Mesendoderm (in vitro differentiated cells): ENCODE data around the gene KDM5A.

ENCODE experiments used
- DNase-seq: peaks from one replicate; pipeline ENCODE4 v3.0.0; 2013
- H2AK5ac ChIP-seq: 2 replicates; pipeline ENCODE4 v1.6.1; 2013; ENCODE audit warnings: low read length, inconsistent platforms
- H2BK120ac ChIP-seq: 2 replicates; pipeline ENCODE4 v1.6.1; 2013; ENCODE audit warnings: low read depth, mild to moderate bottlenecking, low read length, moderate library complexity, mixed read lengths
- H2BK15ac ChIP-seq: replicated peaks from 2 replicates; pipeline ENCODE4 v1.6.1; 2013; ENCODE audit warnings: low read depth, mild to moderate bottlenecking, moderate library complexity
- H2BK5ac ChIP-seq: 2 replicates; pipeline ENCODE4 v1.6.1; 2013; ENCODE audit warnings: low read length, inconsistent platforms
- H3K18ac ChIP-seq: 2 replicates; pipeline ENCODE4 v1.6.1; 2013; ENCODE audit warnings: mild to moderate bottlenecking, low read length, mixed read lengths
- H3K23ac ChIP-seq: one replicate; pipeline ENCODE4 v1.6.1; 2013; ENCODE audit warnings: low read length
- H3K27ac ChIP-seq: 2 replicates; pipeline ENCODE4 v1.5.1; 2013; ENCODE audit warnings: low read depth, mild to moderate bottlenecking, inconsistent platforms, low read length, moderate library complexity
- H3K27me3 ChIP-seq: 2 replicates; pipeline ENCODE4 v1.6.1; 2013; ENCODE audit warnings: low read length, control low read depth, mild to moderate bottlenecking, inconsistent platforms; ENCODE audit not compliant: insufficient read depth, poor library complexity
- H3K36me3 ChIP-seq: 2 replicates; pipeline ENCODE4 v1.6.1; 2013; ENCODE audit warnings: low read length, inconsistent platforms; ENCODE audit not compliant: control insufficient read depth, insufficient read depth
- H3K4ac ChIP-seq: one replicate; pipeline ENCODE4 v1.6.1; 2013; ENCODE audit warnings: low read depth, mild to moderate bottlenecking, low read length, moderate library complexity
- H3K4me1 ChIP-seq: 2 replicates; pipeline ENCODE4 v1.6.1; 2013; ENCODE audit warnings: low read depth, low read length, inconsistent platforms; ENCODE audit not compliant: control insufficient read depth
- H3K4me2 ChIP-seq: 2 replicates; pipeline ENCODE4 v1.6.1; 2013; ENCODE audit warnings: low read length
- H3K4me3 ChIP-seq: 2 replicates; pipeline ENCODE4 v1.5.1; 2013; ENCODE audit warnings: mild to moderate bottlenecking, low read length
- H3K56ac ChIP-seq: one replicate; pipeline ENCODE4 v1.6.1; 2013; ENCODE audit warnings: low read length
- H3K79me1 ChIP-seq: 2 replicates; pipeline ENCODE4 v1.6.1; 2013; ENCODE audit warnings: low read length, inconsistent platforms
- H3K79me2 ChIP-seq: 2 replicates; pipeline ENCODE4 v1.6.1; 2013; ENCODE audit warnings: mild to moderate bottlenecking, low read length; ENCODE audit not compliant: control insufficient read depth, insufficient read depth
- H3K9ac ChIP-seq: 2 replicates; pipeline ENCODE4 v1.6.1; 2013; ENCODE audit warnings: low read length, inconsistent platforms
- H4K5ac ChIP-seq: one replicate; pipeline ENCODE4 v1.6.1; 2013; ENCODE audit warnings: low read length
- H4K8ac ChIP-seq: one replicate; pipeline ENCODE4 v1.6.1; 2013; ENCODE audit warnings: low read depth, mild to moderate bottlenecking, control low read depth, low read length, moderate library complexity
- WGBS: extraction: QIAGEN DNeasy Blood & Tissue Kit; methylation state at CpG from one replicate; pipeline ENCODE4 v1.1.7; 2013; ENCODE audit warnings: low lambda C conversion rate, missing lambda C conversion rate; ENCODE audit not compliant: insufficient coverage; ENCODE audit errors: extremely low coverage; 5-methylcytosine and 5-hydroxymethylcytosine counted together

KDM5A gene

GRCh38 chr12:263574-263973 lies 125.5 kb downstream of the KDM5A start:
- Histone ChIP-seq H3K4me3 (no peak overlapping the region), H3K9ac (no peak overlapping the region), H3K79me2 (no peaks in the 10 kb centered on the region), H2BK120ac (no peak overlapping the region), H3K23ac (no peak overlapping the region), H2AK5ac (no peak overlapping the region), H3K27ac (no peak overlapping the region), H3K79me1 (no peaks in the 10 kb centered on the region), H2BK15ac (no peak overlapping the region), H3K56ac (no peak overlapping the region), H4K5ac (no peak overlapping the region), H3K4ac (no peak overlapping the region), H3K27me3 (no peaks in the 10 kb centered on the region), H3K4me1 (peaks cover 2% of the 10 kb centered on the region), H3K4me2 (no peak overlapping the region), H3K18ac (no peak overlapping the region), H4K8ac (no peak overlapping the region), H3K36me3 (no peaks in the 10 kb centered on the region), H2BK5ac (no peak overlapping the region)
- WGBS, result no CpG with 5 or more reads among the region's 9 CpGs
- no peak for DNase-seq

GRCh38 chr12:262817-263216 lies 126.3 kb downstream of the KDM5A start, which contains the start of gene SLC6A13:
Gene SLC6A13, minus strand, starts transcription at chr12:262836. Its CDS starts 2,784 bp downstream, at chr12:260052.
- Histone ChIP-seq H4K5ac (no peak within 1 kb of the TSS), H3K79me1 (no peaks in the 10 kb centered on the region), H2AK5ac (no peak within 1 kb of the TSS), H3K4me3 (no peak within 1 kb of the TSS), H3K27me3 (no peaks in the 10 kb centered on the region), H2BK120ac (no peak within 1 kb of the TSS), H4K8ac (no peak within 1 kb of the TSS), H2BK15ac (no peak within 1 kb of the TSS), H3K4me2 (no peak within 1 kb of the TSS), H3K79me2 (no peaks in the 10 kb centered on the region), H3K9ac (no peak within 1 kb of the TSS), H3K36me3 (no peaks in the 10 kb centered on the region), H2BK5ac (no peak within 1 kb of the TSS), H3K27ac (no peak within 1 kb of the TSS), H3K56ac (no peak within 1 kb of the TSS), H3K23ac (no peak within 1 kb of the TSS), H3K4ac (no peak within 1 kb of the TSS), H3K4me1 (peaks cover 2% of the 10 kb centered on the region), H3K18ac (no peak within 1 kb of the TSS)
- peak; percentile 8 for DNase-seq
- WGBS, result no CpG with 5 or more reads among the region's 7 CpGs

GRCh38 chr12:262113-262512 lies 127.0 kb downstream of the KDM5A start:
- Histone ChIP-seq H3K56ac (no peak overlapping the region), H3K27me3 (no peaks in the 10 kb centered on the region), H3K4ac (no peak overlapping the region), H4K8ac (no peak overlapping the region), H3K18ac (no peak overlapping the region), H3K36me3 (no peaks in the 10 kb centered on the region), H3K27ac (no peak overlapping the region), H3K4me1 (peaks cover 2% of the 10 kb centered on the region), H3K4me3 (no peak overlapping the region), H3K4me2 (no peak overlapping the region), H2BK15ac (no peak overlapping the region), H3K9ac (no peak overlapping the region), H3K79me2 (no peaks in the 10 kb centered on the region), H2AK5ac (no peak overlapping the region), H3K23ac (no peak overlapping the region), H3K79me1 (no peaks in the 10 kb centered on the region), H4K5ac (no peak overlapping the region), H2BK5ac (no peak overlapping the region), H2BK120ac (no peak overlapping the region)
- DNase-seq, result no peak

GRCh38 chr12:257521-258321 lies 131.4 kb downstream of the KDM5A start:
- Histone ChIP-seq H3K27ac (no peak overlapping the region), H2BK15ac (no peak overlapping the region), H3K56ac (no peak overlapping the region), H3K4me3 (no peak overlapping the region), H3K18ac (no peak overlapping the region), H3K4ac (no peak overlapping the region), H2AK5ac (no peak overlapping the region), H3K79me1 (no peaks in the 10 kb centered on the region), H3K79me2 (no peaks in the 10 kb centered on the region), H4K5ac (no peak overlapping the region), H2BK120ac (no peak overlapping the region), H4K8ac (no peak overlapping the region), H3K36me3 (no peaks in the 10 kb centered on the region), H3K27me3 (no peaks in the 10 kb centered on the region), H3K4me1 (peaks cover 8% of the 10 kb centered on the region), H2BK5ac (no peak overlapping the region), H3K9ac (no peak overlapping the region), H3K23ac (no peak overlapping the region), H3K4me2 (no peak overlapping the region)
- no peak for DNase-seq
- WGBS, result no CpG with 5 or more reads among the region's 14 CpGs

- Histone ChIP-seq H3K27me3 (no peaks in the 10 kb centered on the region), H3K56ac (no peak overlapping the region), H2BK120ac (no peak overlapping the region)
Measured at GRCh38 chr12:256958-257357, 132.2 kb downstream of the KDM5A start.

GRCh38 chr12:256225-256624 lies 132.9 kb downstream of the KDM5A start:
- no peaks in the 10 kb centered on the region for H3K79me2 ChIP-seq

More at GRCh38 chr12:256958-257357, 132.2 kb downstream of the KDM5A start:
- H2AK5ac ChIP-seq, result no peak overlapping the region
- H4K5ac ChIP-seq, result no peak overlapping the region
- H3K23ac ChIP-seq, result no peak overlapping the region
- no peak overlapping the region for H3K9ac ChIP-seq
- H2BK5ac ChIP-seq, result no peak overlapping the region
- no peak overlapping the region for H3K4me2 ChIP-seq
- H3K27ac ChIP-seq, result no peak overlapping the region
- no peak for DNase-seq
- no peak overlapping the region for H3K18ac ChIP-seq
- H3K4me3 ChIP-seq, result no peak overlapping the region
- H3K79me1 ChIP-seq, result no peaks in the 10 kb centered on the region
- H3K4me1 ChIP-seq, result peaks cover 8% of the 10 kb centered on the region
- H4K8ac ChIP-seq, result no peak overlapping the region
- WGBS, result no CpG with 5 or more reads among the region's 3 CpGs
- no peak overlapping the region for H2BK15ac ChIP-seq
- H3K36me3 ChIP-seq, result no peaks in the 10 kb centered on the region
- H3K79me2 ChIP-seq, result no peaks in the 10 kb centered on the region
- no peak overlapping the region for H3K4ac ChIP-seq

More at GRCh38 chr12:256225-256624, 132.9 kb downstream of the KDM5A start:
- no peak overlapping the region for H3K4me3 ChIP-seq
- H3K27ac ChIP-seq, result no peak overlapping the region
- H3K27me3 ChIP-seq, result no peaks in the 10 kb centered on the region
- H4K5ac ChIP-seq, result no peak overlapping the region
- no peak overlapping the region for H3K9ac ChIP-seq
- H2BK15ac ChIP-seq, result no peak overlapping the region
- WGBS, result no CpG with 5 or more reads among the region's 6 CpGs
- H3K36me3 ChIP-seq, result no peaks in the 10 kb centered on the region
- no peaks in the 10 kb centered on the region for H3K79me1 ChIP-seq
- no peak overlapping the region for H3K4me2 ChIP-seq
- no peak overlapping the region for H4K8ac ChIP-seq
- H2BK120ac ChIP-seq, result no peak overlapping the region
- H2AK5ac ChIP-seq, result no peak overlapping the region
- no peak overlapping the region for H3K4ac ChIP-seq
- DNase-seq, result no peak
- H3K23ac ChIP-seq, result no peak overlapping the region
- H3K4me1 ChIP-seq, result peaks cover 8% of the 10 kb centered on the region
- H2BK5ac ChIP-seq, result no peak overlapping the region
- no peak overlapping the region for H3K18ac ChIP-seq
- peak overlapping the region; percentile 7 for H3K56ac ChIP-seq
